ENCODE results near the gene HDHD3.

The HDHD3 gene

GRCh38 chr9:113345671-113346070 is 31.1 kb downstream of the HDHD3 start:
- no peaks in the 10 kb centered on the region for H3K36me3 ChIP-seq
- no peak for TF ChIP-seq Cebpa-rat (IDR thresholded peaks at IDR 0.05)
- peaks cover 11 to 25% (median 19%) of the 10 kb centered on the region in 11 experiments; a peak in 21 of 22 replicates for H3K27me3 ChIP-seq
- H3K4me2 ChIP-seq: no peak overlapping the region
- no peak overlapping the region for H3K4me3 ChIP-seq
- no peak overlapping the region for H3K9ac ChIP-seq
- H4K20me1 ChIP-seq: no peaks in the 10 kb centered on the region
- no peaks in the 10 kb centered on the region for H3K9me3 ChIP-seq (replicated peaks in 1 of 11)
- peaks cover 20 to 27% (median 25%) of the 10 kb centered on the region in 10 experiments for H3K4me1 ChIP-seq
- H3K27ac ChIP-seq: no peak overlapping the region

GRCh38 chr9:113345190-113345589 is 31.6 kb downstream of the HDHD3 start:
- peaks cover 19 to 25% (median 22%) of the 10 kb centered on the region in 10 experiments for H3K4me1 ChIP-seq
- TF ChIP-seq Cebpa-rat (IDR thresholded peaks at IDR 0.05): no peak
- no peak overlapping the region for H3K9ac ChIP-seq
- no peaks in the 10 kb centered on the region for H3K9me3 ChIP-seq (replicated peaks in 1 of 11)
- H3K27ac ChIP-seq: no peak overlapping the region
- H3K27me3 ChIP-seq: peaks cover 10 to 21% (median 15%) of the 10 kb centered on the region in 11 experiments; a peak in 21 of 22 replicates
- no peaks in the 10 kb centered on the region for H4K20me1 ChIP-seq
- no peak overlapping the region for H3K4me2 ChIP-seq
- H3K36me3 ChIP-seq: no peaks in the 10 kb centered on the region
- no peak overlapping the region for H3K4me3 ChIP-seq

DNA sequence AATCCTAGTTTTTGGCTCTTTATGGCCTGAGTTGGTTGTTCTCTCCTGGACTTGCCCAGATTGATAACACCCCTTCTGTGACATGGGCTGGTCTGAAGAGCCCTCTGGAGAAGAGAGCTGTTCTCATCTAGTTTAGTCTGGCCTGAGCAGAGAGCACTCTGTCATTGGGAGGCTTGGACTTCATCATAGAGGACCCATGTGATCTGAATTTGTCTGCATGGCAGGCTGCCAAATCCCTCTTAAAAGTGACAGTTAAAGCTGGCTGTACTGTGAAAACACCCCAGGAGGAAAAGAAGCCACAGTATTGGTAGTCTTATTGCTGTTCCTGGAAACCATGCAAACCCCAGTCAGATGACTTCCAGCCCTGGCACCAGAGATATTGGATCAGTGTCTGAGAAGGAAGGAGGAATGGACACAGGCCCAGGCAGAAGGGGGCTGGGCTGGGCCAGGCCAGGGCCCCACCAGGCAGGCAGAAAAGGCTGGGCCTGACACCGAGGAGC is 33.0 kb downstream of the HDHD3 start:
- H3K36me3 ChIP-seq: no peaks in the 10 kb centered on the region
- H3K4me2 ChIP-seq: peak overlapping the region in 10 of 11 experiments; percentile 11 to 66 (median 40); a peak in 16 of 22 replicates
- peak overlapping the region in 2 of 11 experiments; percentile 15 to 64; a peak in 2 of 22 replicates for H3K27ac ChIP-seq
- no peaks in the 10 kb centered on the region for H4K20me1 ChIP-seq
- H3K4me3 ChIP-seq: no peak overlapping the region
- H3K9ac ChIP-seq: peak overlapping the region in 5 of 11 experiments; percentile 11 to 66 (median 42); a peak in 5 of 22 replicates
- H3K27me3 ChIP-seq: peaks cover 0 to 7% (median 1%) of the 10 kb centered on the region in 11 experiments; a peak in 15 of 22 replicates
- peaks cover 20 to 25% (median 24%) of the 10 kb centered on the region in 10 experiments for H3K4me1 ChIP-seq
- no peak for TF ChIP-seq Cebpa-rat (IDR thresholded peaks at IDR 0.05)
- H3K9me3 ChIP-seq (replicated peaks in 1 of 11): no peaks in the 10 kb centered on the region

- Histone ChIP-seq H3K4me1 (peaks cover 20 to 26% (median 24%) of the 10 kb centered on the region in 10 experiments), H3K4me2 (no peak overlapping the region), H3K27me3 (no peaks in the 10 kb centered on the region), H3K36me3 (no peaks in the 10 kb centered on the region), H3K9ac (no peak overlapping the region), H3K4me3 (no peak overlapping the region), H3K27ac (no peak overlapping the region), H4K20me1 (no peaks in the 10 kb centered on the region), H3K9me3 (replicated peaks in 1 of 11) (no peaks in the 10 kb centered on the region)
- no peak for TF ChIP-seq Cebpa-rat (IDR thresholded peaks at IDR 0.05)
Observed at GRCh38 chr9:113341712-113342410, 34.9 kb downstream of the HDHD3 start.

DNA sequence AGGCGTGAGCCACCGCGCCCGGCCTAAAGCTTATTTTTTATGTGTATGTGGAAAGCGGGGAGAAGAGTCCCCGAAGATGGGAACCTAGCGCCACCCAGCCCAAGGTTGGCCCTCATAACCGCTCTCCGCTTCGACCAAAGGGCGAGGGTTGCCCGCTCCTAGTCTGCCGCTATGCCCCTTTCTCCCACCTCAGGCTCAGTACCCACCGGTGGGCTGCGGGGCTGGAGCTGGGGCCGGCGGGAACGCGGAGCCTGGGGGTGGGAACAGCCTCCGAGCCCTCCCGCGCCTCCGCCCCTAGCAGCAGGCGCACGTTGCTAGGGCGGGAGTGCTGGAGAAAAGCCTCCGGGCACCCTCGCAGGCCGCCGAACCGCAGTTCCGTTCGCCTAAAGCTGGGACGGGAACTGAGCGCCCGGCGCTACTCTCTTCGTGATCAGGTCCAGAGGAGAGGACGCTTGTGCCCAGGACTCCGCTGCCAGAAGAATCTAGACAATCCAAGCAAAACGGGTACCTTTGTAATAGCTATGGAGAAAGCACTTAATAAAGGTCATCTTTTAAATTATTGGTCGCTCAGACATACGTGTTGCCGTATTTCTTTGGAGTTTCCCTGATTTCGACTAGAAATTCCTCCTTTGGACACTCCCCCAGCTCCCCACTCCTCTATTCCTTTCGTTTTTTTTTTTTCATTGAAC is 36.6 kb downstream of the HDHD3 start, which contains the start of gene WDR31:
Gene WDR31, minus strand, starts transcription at position 265 of the 689 bp plus-strand sequence. CDS start 8,253 bp downstream, outside the sequence.
- H3K36me3 ChIP-seq: no peaks in the 10 kb centered on the region
- peak within 1 kb of the TSS; percentile 73 to 96 (median 91) for H3K4me2 ChIP-seq
- TF ChIP-seq Cebpa-rat (IDR thresholded peaks at IDR 0.05): no peak
- peak within 1 kb of the TSS; percentile 11 to 67 (median 55); a peak in 21 of 22 replicates for H3K27ac ChIP-seq
- peak within 1 kb of the TSS; percentile 65 to 84 (median 76); a peak in 21 of 22 replicates for H3K9ac ChIP-seq
- no peaks in the 10 kb centered on the region for H3K9me3 ChIP-seq (replicated peaks in 1 of 11)
- H3K4me1 ChIP-seq: peaks cover 20 to 26% (median 24%) of the 10 kb centered on the region in 10 experiments
- H4K20me1 ChIP-seq: no peaks in the 10 kb centered on the region
- peak within 1 kb of the TSS; percentile 67 to 89 (median 74) for H3K4me3 ChIP-seq
- no peaks in the 10 kb centered on the region for H3K27me3 ChIP-seq

DNA sequence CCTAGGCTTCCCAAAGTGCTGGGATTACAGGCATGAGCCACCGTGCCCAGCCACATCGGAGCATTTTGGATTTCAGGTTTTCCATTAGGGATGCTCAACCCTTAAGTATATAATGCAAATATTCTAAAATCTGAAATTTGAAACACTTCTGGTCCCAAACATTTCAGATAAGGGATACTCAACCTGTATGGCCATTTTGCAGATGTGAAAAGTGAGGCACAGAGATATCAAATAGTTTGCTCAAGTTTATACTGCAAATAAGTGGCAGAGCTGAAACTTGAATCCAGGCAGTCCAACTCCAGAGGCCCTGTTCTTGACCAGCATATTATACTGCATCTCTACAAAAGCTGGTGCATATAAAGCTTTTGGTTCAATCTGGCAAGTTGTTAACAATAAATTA is 39.1 kb downstream of the HDHD3 start:
- Histone ChIP-seq H4K20me1 (no peaks in the 10 kb centered on the region), H3K4me3 (no peak overlapping the region), H3K27ac (no peak overlapping the region), H3K4me1 (peaks cover 8 to 19% (median 14%) of the 10 kb centered on the region in 10 experiments), H3K9ac (no peak overlapping the region), H3K36me3 (no peaks in the 10 kb centered on the region), H3K27me3 (no peaks in the 10 kb centered on the region), H3K9me3 (replicated peaks in 1 of 11) (no peaks in the 10 kb centered on the region), H3K4me2 (no peak overlapping the region)
- TF ChIP-seq Cebpa-rat (IDR thresholded peaks at IDR 0.05): no peak

DNA sequence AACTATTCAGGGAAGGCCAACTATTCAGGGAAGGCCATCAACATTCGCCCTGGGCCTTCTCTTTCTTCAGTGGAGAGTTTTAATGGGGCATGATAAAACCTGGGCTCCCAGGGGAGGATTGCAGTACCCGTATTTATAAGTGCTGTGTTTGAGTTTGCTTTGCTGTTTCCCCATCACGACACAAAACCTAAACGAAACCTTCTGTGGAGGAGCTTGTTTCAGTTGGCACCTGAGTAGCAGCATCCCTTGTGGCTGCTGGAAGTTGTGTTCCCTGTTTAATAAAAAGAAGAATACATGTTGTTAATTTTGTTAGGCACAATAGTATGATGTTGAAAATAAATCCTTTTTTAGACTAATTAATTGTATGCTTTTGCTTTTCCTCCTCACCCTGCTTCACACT is 45.0 kb downstream of the HDHD3 start:
- H3K9ac ChIP-seq: no peak overlapping the region
- H4K20me1 ChIP-seq: no peaks in the 10 kb centered on the region
- no peaks in the 10 kb centered on the region for H3K36me3 ChIP-seq
- H3K4me2 ChIP-seq: no peak overlapping the region
- no peaks in the 10 kb centered on the region for H3K27me3 ChIP-seq
- 0 out of 20 replicates have a peak, but pooled peaks cover 0 to 5% (median 0%) of the 10 kb centered on the region in 10 experiments for H3K4me1 ChIP-seq
- H3K27ac ChIP-seq: no peak overlapping the region
- TF ChIP-seq Cebpa-rat (IDR thresholded peaks at IDR 0.05): no peak
- H3K4me3 ChIP-seq: no peak overlapping the region
- H3K9me3 ChIP-seq (replicated peaks in 1 of 11): no peaks in the 10 kb centered on the region

GRCh38 chr9:113328045-113328782 is 48.6 kb downstream of the HDHD3 start:
- H3K9me3 ChIP-seq (replicated peaks in 1 of 11): no peaks in the 10 kb centered on the region
- no peak overlapping the region for H3K4me2 ChIP-seq
- no peak overlapping the region for H3K9ac ChIP-seq
- H3K36me3 ChIP-seq: no peaks in the 10 kb centered on the region
- H3K27me3 ChIP-seq: no peaks in the 10 kb centered on the region
- no peaks in the 10 kb centered on the region for H4K20me1 ChIP-seq
- no peak for TF ChIP-seq Cebpa-rat (IDR thresholded peaks at IDR 0.05)
- no peaks in the 10 kb centered on the region for H3K4me1 ChIP-seq
- H3K27ac ChIP-seq: no peak overlapping the region
- H3K4me3 ChIP-seq: no peak overlapping the region

DNA sequence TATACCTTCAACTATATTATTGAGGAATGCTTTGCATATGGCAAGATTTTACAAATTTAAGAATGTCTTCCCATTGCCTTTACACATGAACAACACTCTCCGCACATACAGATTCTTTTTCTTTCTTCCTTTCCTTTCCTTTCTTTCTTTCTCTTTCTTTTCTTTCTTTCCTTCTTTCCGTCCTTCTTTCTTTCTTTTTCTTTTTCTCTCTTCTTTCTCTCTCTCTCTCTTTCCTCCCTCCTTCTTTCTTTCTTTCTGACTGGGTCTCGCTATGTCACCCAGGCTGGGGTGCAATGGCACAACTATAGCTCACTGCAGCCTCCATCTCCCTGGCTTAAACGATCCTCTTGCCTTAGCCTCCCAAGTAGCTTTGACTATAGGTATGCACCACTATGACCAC is 50.6 kb downstream of the HDHD3 start:
- H3K9ac ChIP-seq: no peak overlapping the region
- no peaks in the 10 kb centered on the region for H3K36me3 ChIP-seq
- H3K27me3 ChIP-seq: no peaks in the 10 kb centered on the region

More for the DNA sequence above, 50.6 kb downstream of the HDHD3 start:
- Histone ChIP-seq H3K4me3 (no peak overlapping the region), H3K9me3 (replicated peaks in 1 of 11) (no peaks in the 10 kb centered on the region), H3K27ac (no peak overlapping the region), H4K20me1 (no peaks in the 10 kb centered on the region), H3K4me2 (no peak overlapping the region), H3K4me1 (no peaks in the 10 kb centered on the region)
- TF ChIP-seq Cebpa-rat (IDR thresholded peaks at IDR 0.05): no peak

Measured in BLaER1 treated with 17β-estradiol and CSF1 and Interleukin-3, amounts not matched to agents 10 nM and 100 nM (cell line).